Measurements from ENCODE around the gene PRUNE2.
A peak's percentile ranks its signal among the peaks of the same experiment; 100 is the strongest.

PRUNE2 gene

DNA sequence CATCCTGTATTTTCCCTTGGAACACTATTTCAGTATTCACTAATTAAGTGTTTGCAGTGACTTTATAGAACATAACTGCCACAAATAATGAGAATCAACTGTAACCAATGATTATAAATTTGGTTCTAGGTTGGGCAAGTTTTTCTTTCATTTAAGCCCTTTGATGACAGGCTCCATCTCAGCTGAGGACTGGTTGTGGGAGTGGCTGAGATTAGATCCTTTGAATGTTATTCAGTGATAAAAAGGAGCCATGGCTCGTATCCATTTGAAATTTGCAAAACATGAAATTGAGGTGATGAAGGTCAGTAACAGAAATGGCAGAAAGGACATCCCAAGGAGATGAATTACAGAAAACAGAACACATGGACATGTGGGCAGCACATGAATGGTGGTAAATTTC, 279.8 kb downstream of the PRUNE2 start:
- DNase-seq (ENCODE audit: low read depth) = no peak

DNA sequence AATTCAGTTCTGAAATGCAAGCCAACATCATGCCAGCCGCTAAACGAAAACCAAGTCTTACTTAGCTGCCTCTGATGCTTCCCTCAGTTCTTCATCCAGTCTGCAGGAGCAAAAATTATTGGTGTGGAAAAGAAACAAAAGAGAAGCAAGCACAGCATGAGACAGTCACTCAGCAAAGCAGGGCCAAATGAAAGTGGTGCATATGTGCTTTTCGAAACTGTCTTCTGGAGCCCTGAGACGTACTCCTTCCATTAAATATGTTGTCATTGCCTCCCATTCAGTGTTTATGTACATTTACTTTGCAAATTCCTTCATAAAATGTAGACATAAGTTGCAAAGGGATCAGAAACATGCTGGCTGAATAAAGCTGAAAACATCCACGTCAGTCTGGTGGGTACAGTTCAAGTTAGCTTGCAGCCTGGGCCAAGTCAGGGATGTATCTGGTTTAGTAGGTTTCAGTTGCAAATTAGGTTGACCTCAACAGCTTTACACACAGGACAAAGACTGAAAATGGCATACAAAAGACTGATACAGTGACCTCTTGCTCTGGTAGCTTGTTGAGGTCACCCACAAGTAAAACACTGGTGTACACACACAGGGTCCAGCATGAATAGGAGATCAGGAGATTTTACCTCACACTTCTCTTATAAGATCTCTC, 281.4 kb downstream of the PRUNE2 start:
- H3K4me3 ChIP-seq (ENCODE audit: control insufficient read depth, low read depth, low read length) = no peak overlapping the region
- TF ChIP-seq, protein P1, sequence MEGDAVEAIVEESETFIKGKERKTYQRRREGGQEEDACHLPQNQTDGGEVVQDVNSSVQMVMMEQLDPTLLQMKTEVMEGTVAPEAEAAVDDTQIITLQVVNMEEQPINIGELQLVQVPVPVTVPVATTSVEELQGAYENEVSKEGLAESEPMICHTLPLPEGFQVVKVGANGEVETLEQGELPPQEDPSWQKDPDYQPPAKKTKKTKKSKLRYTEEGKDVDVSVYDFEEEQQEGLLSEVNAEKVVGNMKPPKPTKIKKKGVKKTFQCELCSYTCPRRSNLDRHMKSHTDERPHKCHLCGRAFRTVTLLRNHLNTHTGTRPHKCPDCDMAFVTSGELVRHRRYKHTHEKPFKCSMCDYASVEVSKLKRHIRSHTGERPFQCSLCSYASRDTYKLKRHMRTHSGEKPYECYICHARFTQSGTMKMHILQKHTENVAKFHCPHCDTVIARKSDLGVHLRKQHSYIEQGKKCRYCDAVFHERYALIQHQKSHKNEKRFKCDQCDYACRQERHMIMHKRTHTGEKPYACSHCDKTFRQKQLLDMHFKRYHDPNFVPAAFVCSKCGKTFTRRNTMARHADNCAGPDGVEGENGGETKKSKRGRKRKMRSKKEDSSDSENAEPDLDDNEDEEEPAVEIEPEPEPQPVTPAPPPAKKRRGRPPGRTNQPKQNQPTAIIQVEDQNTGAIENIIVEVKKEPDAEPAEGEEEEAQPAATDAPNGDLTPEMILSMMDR (conservative IDR thresholded peaks at IDR 0.05; ENCODE audit: control insufficient read depth, insufficient read depth, low read depth, low read length) = no peak
- DNase-seq (ENCODE audit: low read depth) = no peak

More for the DNA sequence above, 279.8 kb downstream of the PRUNE2 start:
- TF ChIP-seq, protein P1 (conservative IDR thresholded peaks at IDR 0.05; ENCODE audit: control insufficient read depth, insufficient read depth, low read depth, low read length) = no peak
- no peak overlapping the region for H3K4me3 ChIP-seq (ENCODE audit: control insufficient read depth, low read depth, low read length)

DNA sequence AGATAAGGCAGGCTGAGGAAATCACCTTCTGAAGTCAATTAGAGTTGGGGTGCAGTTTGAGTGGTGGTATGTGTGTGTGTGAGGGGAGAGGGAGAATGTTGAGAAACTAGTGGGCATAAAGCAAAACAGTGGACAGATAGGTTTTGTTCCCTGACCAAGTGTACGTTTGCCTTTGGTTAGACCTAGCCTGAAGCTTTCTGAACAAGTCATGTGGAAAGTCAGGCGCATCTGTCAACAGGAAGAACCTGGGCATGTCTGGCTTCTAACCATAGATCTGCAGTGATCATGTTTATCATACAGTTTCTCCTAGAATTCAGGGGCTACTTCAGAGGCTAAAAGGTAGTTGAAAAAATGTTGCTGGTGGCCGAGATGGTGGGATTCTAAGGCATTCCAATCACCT, 284.9 kb downstream of the PRUNE2 start:
- no peak overlapping the region for H3K4me3 ChIP-seq (ENCODE audit: control insufficient read depth, low read depth, low read length)
- TF ChIP-seq, protein P1 (conservative IDR thresholded peaks at IDR 0.05; ENCODE audit: control insufficient read depth, insufficient read depth, low read depth, low read length) = no peak
- no peak for DNase-seq (ENCODE audit: low read depth)

DNA sequence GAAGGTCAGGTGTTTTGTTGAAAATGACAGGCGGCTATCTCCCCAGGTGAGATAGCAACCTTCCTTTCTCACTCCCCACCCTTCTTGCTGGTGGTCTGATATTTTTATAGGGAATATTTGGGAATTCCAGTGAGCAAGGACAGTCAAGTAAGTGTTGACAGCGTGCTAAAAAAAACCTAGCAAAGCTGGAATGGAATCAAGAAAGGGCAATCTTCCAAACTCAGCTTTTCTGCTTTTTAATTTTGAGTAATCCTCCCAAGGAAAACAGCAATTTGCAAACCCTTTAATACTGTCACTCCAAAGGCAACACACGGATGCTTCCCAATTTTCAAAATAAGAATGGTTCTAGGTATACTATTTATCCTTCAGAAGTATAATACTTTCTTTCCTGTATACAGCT, 285.3 kb downstream of the PRUNE2 start:
- DNase-seq (ENCODE audit: low read depth) = peak; percentile 34
- H3K4me3 ChIP-seq (ENCODE audit: control insufficient read depth, low read depth, low read length) = no peak overlapping the region
- TF ChIP-seq, protein P1 (conservative IDR thresholded peaks at IDR 0.05; ENCODE audit: control insufficient read depth, insufficient read depth, low read depth, low read length) = no peak

DNA sequence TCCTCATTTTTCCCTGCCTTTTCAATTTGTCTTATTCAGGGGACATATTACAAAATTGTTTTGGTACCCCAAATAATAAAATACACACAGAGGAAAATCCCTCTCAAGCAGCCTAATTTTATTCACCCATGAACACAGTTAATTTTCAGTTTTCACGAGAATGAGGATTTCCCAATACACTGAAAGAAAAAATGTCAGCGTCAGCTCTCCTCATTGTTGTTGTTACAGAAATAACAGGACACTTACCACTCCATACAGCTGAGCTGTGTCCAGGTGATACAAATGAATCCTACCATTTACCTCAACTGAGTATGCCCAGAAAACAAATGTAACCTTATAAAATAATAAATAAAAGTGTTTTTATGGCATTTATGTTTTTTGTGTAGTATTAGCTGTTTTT, 286.3 kb downstream of the PRUNE2 start:
- TF ChIP-seq, protein P1 (conservative IDR thresholded peaks at IDR 0.05; ENCODE audit: control insufficient read depth, insufficient read depth, low read depth, low read length) = no peak
- DNase-seq (ENCODE audit: low read depth) = peak; percentile 56

DNA sequence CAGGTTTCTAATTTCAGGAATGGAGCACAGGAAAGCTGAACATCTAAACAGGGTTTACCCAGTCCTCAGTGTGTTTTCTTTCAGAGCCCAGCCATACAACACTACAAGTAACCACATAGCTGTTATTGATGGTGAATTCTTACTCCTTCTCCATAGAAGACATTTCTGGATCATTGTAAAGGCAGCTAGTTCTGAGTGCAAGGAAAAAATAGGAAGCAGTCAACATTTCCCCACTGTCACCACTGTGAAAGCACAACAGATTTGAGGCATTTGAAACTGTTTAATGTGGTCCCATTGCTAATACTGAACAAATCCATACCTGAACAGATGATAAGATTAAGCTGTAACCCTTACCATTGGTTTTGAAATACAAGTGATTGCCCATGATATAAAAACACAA, 286.7 kb downstream of the PRUNE2 start:
- no peak overlapping the region for H3K4me3 ChIP-seq (ENCODE audit: control insufficient read depth, low read depth, low read length)
- TF ChIP-seq, protein P1 (conservative IDR thresholded peaks at IDR 0.05; ENCODE audit: control insufficient read depth, insufficient read depth, low read depth, low read length) = no peak
- DNase-seq (ENCODE audit: low read depth) = no peak

More for the DNA sequence above, 286.3 kb downstream of the PRUNE2 start:
- H3K4me3 ChIP-seq (ENCODE audit: control insufficient read depth, low read depth, low read length) = no peak overlapping the region

Measured in fibroblast of mammary gland (primary cell).